SK-N-MC (cell line): Measurements from ENCODE around the gene FAIM.

Experiments
- EZH2 ChIP-seq: fragments of 200-600 bp; sonication (generic); IDR thresholded peaks from one replicate; pipeline ENCODE4 v1.6.1; 2017; ENCODE audit warnings: antibody characterized with exemption
- FOXP2 ChIP-seq: optimal IDR thresholded peaks from 2 replicates; pipeline ENCODE3; 2011; ENCODE audit warnings: mild to moderate bottlenecking, moderate library complexity; ENCODE audit not compliant: insufficient read depth; ENCODE audit errors: extremely low read length, control extremely low read depth
- POLR2AphosphoS5 ChIP-seq: IDR thresholded peaks from 2 replicates; pipeline ENCODE4 v1.6.1; 2012; ENCODE audit warnings: mild to moderate bottlenecking, low read depth, low read length, borderline replicate concordance

GRCh38 chr3:138657508-138657907, 48.9 kb downstream of the FAIM start:
- TF ChIP-seq POLR2AphosphoS5 (no peak), EZH2 (no peak), FOXP2 (no peak)
